ENCODE measurements around the gene MOB4.
"Not testable (repeated sequence)": the region's sequence is repeated elsewhere in the genome, so short reads cannot be mapped to it uniquely, and the experiment has no call there.

The MOB4 gene

DNA sequence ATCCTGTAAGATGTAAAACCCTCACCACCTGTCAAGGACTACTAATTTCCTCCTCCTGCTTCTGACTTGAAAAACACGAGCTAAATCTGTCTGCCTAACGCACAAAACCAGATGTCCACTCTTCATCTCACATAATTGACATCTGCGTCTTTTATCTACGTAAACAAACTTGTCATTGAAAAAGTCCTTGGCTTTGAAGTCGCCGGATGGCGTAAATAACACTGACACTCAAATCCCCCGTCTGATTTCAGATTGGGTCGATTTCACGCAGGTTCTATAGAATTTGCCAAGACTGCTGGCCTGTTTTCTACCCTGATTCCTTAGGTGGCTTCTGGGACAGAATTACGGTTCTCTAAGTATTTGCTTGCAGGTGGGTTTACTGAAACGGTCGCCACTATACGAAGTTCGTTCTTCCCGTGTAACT is 539 bp upstream of the MOB4 start:
- DNase-seq = no peak

DNA sequence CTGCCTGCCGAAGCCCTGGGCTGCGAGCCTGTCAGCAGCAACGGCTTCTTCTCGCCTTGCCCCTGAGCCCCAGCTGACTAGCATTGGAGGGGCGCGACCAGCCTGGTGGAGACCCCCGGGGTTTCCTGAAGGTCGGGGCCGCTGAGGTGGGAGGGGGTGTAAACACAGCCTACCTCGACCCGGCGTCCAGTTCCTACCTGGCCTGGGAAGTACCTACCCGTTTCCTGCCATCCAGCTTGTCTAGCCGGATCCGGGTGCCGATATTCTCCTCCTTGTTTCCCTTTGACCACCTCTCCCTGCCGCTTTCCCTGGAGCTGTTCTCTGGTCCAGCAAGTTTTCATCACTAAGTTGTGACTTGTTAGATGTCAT is 511 bp downstream of the MOB4 start:
- peak; percentile 26 for DNase-seq

DNA sequence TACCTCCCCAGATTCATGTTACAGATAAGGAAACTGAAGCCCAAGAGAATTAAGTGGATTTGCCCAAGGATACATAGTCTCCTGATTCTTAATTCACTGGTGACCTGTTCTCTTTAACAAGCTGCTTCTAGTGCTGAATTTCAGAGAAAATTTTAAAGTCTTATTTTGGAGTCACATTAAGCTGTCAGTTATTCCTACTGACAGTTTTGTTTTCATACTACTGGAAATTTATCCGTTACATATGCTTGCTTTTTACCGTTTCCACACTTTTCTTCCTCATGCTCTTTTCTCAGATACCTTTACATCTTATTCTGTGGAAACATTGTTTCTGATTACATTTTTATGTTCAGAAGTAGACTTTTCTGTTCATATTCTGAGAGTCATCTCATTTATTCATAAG is 1.3 kb downstream of the MOB4 start:
- DNase-seq = no peak

DNA sequence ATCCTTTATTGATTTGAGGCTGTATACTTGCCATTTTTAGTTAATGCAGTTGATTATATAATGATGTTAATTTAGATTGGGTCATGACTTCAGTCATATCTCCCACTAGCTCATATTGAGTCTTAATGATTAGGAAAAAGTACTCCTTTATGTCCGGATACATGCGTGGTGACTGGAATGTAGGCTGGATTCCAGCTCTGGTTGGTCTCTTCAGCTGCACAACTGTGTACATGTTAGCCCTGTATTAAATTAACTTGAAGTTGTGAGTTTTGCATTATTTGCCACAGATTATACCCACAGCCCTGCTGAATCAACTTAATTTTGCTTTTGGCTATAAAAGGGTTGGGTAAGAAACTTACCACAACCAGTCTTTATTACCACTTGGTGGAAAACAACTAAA is 22.5 kb downstream of the MOB4 start:
- DNase-seq = peak; percentile 11

DNA sequence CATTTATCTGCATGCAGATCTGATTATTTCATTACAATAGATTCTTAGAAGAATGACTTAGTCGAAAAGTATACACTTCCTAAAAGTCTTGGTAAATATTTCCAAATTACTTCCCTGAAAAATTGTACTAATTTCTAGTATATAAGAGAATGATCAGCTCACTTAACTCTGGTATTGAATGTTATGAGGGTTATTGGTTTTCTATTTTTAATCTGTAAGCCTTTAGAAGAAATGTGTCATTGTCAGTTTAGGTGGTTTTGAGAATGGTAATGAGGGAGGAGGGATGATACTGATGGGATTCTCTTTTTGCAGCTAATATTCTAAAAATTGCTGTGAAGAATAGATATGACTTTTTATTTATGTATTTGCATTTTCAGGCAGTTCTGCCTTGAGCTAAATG is 23.9 kb downstream of the MOB4 start:
- no peak for DNase-seq

DNA sequence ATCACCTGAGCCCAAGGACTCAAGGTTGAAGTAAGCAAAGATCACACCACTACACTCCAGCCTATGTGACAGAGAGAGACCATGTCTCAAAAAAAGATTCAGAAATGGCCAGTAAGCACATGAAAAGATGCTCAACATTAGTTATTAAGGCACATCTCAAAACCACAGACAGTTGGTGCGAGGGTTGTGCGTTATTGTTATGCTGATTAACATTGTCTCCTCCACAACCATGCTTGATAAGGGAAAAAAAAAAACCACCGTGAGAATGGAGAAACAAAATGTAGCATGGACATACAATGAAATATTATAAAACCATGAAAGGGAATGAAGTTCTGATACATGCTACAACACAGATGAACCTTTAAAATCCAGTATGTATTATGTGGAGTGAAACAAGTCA is 27.3 kb downstream of the MOB4 start:
- no peak for DNase-seq

DNA sequence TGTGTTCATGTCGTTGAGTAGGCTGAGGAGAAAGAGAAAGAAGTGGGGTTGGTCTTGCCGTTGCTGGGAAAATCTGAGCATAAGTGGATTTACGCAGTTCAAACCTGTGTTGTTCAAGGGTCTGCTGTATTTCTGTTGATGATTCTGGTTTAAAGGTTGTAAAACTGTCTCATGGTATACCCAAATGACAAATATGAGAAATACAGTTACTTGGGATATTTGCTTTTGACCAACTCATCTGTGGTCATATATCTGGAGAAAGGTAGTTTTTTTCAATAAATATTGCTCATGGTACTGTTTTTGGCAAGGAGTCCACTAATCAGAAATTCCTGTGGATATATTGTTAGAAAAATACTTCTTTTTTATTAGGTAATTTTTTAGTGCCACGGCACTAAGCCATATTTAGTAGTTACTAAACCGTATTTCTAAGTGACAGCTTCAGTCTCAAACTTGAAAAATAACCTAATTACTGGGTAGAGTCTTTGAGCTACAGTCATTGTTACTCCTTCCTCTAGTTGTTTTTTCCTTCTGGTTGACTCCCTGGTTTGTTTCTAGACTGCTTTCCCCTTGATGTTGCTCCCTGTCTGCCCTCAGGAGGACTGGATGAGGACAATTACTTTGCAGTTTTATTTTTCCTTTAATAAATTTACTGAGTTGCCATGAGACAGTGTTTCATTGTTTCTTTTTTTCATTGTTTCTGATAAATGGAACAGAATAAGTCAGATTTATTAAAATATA is 31.5 kb downstream of the MOB4 start:
- DNase-seq = no peak

DNA sequence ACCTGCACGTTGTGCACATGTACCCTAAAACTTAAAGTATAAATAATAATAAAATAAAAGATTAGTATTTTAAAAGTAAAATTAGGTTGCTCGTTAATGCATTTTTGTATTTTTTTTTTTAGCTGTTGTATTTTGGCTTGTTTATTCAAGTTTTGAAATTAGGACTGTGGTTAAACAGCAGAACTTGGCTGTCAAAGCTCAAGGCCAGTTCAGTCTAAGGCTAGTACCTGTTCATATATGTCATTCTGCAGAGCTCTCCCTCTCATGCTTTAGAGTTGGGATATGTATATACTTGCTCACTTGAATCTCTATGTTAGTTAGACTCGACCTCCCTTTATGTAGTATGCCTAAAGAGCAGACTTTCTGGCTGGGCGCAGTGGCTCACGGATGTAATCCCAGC is 32.7 kb downstream of the MOB4 start:
- no peak for DNase-seq

DNA sequence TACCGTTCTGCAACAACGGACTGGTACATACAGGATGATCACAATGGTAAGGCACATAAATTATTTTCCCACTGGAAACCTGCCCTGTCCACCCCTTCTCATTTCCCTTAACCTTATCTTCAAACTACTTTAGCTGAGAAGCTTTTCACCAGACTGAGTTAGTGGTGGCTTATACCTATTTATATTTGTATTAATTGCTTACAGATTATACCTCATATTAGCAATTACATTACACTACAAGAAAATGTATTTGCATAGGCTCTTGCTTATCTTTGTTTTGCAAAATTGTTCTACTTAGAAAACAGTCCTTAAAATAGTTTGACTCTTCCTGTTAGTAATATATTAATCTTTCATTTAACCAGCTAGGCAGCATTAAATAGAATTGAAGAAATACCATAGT is 35.4 kb downstream of the MOB4 start:
- not testable (repeated sequence) for DNase-seq

DNA sequence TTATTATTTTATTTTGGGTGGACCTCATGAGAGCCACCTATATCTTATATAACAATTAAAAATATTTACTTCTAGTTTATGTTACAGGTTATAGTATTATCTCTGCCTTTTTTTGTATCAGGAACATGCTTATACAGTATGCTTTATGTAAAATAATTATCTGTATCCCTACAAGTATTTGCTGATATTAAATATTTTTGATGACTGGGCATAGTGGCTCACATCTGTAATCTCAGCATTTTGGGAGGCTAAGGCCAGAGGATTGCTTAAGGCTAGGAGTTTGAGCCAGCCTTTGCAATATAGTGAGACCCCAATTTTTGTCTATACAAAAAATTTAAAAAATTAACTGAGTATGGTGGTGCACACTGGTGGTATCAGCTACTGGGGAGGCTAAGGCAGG is 39.6 kb downstream of the MOB4 start:
- DNase-seq = no peak

DNA sequence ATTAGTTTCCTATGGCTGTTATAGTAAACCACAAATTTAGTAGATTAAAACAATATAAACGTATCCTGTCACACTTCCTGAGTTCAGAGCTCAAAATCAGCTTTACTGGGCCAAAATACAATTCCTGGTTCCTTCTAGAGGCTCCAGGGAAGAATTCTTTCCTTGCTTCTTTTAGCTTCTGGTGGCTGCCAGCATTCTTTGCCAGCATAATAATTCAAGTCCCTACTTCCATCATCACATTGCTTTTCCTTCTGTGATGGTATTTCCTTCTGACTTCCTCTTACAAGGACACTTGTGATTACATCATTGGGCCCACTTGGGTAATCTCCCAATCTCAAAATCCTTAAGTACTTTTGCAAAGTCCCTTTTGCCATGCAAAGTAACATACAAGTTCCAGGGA is 40.6 kb downstream of the MOB4 start:
- peak; percentile 36 for DNase-seq

DNA sequence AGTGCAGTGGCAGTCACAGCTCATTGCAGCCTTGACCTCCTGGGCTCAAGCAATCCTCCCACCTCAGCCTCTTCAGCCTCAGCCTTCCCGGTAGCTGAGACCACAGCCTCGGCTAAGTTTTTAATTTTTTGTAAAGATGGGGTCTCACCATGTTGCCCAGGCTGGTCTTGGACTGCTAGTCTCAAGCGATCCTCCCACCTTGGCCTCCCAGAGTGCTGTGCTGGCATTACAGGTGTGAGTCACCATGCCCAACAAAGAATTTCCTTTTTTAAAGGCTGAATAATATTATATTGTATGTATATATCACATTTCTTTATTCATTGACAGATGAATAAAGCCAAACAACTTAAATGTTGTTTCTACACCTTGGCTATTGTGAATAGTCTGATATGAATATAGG is 42.5 kb downstream of the MOB4 start:
- DNase-seq = no peak

DNA sequence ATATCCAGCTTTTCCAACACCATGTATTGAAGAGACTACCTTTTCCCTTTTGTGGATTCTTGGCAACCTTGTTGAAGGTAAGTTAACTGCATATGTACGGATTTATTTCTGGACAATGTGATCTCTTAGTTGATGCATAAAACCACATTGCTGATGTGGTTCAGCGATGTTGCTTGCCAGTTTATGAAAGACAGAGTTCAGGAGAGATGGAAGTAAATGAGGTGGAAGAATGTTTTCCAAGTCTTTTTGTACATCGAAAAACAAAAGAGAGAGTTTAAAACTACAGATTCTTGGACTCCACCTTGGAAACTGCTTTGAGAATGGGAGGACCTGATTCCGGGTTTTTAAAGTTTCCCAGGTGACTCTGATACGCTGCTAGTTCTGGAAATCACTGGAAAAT is 43.8 kb downstream of the MOB4 start:
- no peak for DNase-seq

DNA sequence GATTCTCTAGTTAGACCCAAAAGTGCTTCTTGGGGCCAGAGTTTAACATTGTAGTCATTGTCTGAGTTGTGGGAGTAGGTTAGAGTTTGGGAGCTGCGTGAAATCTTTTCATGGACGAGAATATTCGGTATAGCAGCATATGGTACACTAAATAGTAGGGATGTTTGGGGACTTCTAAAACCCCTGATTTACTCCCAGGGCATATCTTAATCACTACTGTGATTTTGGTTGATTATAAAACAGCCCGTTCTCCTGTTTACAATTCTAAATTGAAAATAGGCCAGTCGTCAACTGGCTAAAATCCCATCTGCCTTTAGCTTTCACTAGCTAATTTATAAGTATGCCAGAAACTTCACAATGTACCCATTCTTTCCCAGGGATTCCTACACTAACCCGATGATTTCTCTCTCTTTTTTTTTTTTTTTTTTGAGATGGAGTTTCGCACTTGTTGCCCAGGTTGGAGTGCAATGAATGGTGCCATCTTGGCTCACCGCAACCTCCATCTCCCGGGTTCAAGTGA is 44.3 kb downstream of the MOB4 start:
- no peak for DNase-seq

DNA sequence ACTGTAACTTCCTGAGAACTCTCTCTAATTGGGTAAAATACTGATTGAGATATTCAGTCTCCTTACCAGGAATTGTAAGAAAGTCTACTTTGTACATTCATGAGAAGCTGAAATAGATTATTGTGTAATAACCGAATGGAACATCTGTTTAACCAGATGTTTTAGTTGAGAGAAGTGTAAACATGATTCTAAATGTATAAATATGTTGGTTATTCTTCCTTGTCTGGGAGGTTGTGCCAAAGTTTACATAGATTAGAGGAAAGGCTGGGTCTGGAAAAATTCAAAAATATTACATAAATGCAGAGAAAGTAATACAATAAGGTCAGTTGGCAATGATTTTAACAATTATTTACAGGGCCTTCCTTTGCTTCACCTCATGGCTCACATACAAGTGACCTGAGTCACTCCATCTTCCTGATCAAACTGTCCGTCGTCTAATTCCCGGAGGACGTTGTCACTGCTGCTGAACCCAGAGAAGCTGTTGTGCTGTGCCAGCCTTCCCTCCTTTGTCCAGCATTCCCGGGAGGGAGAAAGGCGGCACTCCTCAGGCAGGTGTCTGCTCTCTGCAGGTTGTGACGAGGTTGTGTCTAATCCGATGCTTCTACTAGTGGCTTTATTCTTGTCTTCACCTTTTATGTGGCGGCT is 55.9 kb downstream of the MOB4 start:
- DNase-seq = peak; percentile 47

DNA sequence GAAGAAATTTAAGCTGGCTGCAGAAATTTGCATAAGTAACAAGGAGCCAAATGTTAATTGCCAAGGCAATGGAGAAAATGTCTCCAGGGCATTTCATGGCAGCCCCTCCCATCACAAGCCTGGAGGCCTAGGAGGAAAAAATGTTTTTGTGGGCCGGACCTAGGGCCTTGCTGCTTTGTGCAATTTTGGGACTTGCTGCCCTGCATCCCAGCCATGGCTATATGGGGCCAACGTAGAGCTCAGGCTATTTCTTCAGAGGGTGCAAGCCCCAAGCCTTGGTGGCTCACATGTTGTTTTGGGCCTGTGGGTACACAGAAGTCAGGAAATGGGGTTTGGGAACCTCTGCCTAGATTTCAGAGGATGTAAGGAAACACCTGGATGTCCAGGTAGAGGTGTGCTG is 57.7 kb downstream of the MOB4 start:
- DNase-seq = no peak

DNA sequence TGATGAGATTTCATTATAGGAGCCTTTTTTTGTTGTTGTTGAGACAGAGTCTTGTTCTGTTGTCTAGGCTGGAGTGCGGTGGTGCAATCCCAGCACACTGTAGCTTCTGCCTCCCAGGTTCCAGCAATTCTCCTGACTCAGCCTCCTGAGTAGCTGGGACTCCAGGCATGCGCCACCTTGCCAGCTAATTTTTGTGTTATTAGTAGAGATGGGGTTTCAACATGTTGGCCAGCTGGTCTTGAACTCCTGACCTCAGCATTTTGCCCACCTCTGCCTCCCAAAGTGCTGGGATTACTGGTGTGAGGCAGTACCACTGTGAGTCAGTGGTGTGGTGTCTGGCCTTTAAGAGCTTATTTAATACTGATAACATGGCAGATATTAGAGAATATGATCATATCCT is 60.1 kb downstream of the MOB4 start:
- peak; percentile 23 for DNase-seq

DNA sequence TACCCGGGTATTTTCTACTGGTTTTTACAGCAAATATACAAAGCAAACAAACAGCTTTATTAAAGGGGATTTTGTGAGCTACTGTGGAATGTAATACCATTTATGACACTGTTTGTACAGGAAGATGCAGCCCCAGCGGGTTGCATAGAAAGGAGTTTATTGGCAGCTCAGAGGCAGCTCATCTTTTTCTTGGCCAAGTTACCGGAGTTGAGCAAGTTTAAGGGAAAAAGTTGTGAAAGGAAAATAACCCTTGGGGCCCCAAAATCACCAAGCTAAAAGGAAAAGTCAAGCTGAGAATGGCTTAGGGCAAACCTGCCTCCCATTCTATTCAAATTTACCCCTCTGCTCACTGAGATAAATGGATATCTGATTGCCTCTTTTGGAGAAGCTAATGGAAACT is 60.8 kb downstream of the MOB4 start:
- DNase-seq = peak; percentile 39

DNA sequence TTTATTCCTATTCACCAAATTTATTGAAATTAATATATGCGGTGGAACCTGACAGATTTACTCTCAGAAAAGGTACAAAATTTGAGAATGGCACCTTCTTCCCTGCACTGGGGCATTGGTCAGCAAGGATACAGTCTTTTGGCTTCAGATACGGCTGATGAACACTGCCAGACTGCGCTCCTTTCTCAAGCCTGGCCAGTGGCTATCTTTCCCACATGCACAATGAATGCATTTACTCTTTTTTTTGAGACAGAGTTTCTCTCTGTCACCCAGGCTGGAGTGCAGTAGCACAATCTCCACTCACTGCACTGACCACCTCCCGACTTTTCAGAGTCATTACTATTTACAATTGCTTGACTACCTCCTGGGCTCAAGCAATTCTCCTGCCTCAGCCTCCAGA is 61.6 kb downstream of the MOB4 start:
- no peak for DNase-seq

DNA sequence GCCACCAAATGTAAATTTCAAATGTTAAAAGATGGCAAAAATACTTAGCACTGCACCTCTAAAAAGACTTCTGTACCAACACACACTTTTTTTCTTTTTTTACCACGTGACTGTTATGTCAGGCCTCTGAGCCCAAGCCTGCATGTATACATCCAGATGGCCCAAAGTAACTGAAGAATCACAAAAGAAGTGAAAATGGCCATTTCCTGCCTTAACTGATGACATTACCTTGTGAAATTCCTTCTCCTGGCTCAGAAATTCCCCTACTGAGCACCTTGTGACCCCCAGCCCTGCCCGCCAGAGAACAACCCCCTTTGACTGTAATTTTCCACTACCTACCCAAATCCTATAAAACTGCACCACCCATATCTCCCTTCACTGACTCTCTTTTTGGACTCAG is 62.4 kb downstream of the MOB4 start:
- DNase-seq = not testable (repeated sequence)

DNA sequence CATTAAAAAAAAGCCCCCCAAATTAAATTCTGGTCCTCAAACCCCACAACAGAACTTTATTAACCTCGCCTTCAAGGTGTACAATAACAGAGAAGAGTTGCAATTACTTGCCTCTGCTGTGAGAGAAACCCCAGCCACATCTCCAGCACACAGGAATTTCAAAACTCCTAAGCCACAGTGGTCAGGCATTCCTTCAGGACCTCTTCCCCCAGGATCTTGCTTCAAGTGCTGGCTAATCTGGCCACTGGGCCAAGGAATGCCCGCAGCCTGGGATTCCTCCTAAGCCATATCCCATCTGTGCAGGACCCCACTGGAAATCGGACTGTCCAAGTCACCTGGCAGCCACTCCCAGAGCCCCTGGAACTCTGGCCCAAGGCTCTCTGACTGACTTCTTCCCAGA is 64.3 kb downstream of the MOB4 start:
- DNase-seq = not testable (repeated sequence)

DNA sequence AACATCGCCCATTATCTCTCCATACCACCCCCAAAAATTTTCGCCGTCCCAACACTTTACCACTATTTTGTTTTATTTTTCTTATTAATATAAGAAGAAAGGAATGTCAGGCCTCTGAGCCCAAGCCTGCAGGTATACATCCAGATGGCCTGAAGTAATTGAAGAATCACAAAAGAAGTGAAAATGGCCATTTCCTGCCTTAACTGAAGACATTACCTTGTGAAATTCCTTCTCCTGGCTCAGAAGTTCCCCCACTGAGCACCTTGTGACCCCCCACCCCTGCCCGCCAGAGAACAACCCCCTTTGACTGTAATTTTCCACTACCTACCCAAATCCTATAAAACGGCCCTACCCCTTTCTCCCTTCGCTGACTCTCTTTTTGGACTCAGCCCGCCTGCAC is 71.4 kb downstream of the MOB4 start:
- DNase-seq = not testable (repeated sequence)

DNA sequence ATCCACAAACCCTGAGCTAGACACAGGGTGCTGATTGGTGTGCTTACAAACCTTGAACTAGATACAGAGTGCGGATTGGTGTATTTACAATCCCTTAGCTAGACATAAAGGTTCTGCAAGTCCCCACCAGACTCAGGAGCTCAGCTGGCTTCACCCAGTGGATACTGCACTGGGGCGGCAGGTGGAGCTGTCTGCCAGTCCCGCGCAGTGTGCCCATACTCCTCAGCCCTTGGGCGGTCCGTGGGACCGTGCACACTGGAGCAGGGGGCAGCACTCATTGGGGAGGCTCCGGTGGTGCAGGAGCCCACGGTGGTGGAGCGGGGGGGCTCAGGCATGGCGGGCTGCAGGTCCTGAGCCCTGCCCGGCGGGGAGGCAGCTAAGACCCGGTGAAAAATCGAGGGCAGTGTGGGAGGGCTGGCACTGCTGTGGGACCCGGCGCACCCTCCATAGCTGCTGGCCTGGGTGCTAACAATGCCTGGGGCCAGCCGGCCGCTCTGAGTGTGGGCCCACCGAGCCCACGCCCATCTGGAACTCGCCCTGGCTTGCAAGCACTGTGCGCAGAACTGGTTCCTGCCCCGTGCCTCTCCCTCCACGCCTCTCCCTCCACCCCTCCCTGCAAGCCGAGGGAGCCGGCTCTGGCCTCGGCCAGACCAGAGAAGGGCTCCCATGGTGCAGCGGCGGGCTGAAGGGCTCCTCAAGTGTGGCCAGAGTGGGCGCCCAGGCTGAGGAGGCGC is 75.6 kb downstream of the MOB4 start:
- DNase-seq = no peak

DNA sequence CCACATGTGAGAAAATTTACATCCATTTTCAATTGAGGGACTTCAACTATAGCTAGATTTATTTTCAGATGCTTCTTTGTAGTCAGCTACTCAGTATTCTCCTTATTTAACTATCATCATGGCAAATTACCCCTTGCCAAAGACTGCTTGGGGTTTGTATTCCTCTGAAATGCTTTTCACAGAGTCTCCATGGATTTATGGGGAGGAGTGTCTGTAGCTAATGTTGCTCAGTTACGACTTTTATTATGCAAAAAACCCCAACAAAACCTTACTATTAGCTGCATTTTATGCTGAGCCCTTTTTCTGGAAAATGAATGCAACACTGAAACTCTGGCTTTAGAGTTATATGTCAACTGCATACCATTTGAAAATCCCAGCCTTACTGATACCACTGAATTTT is 80.9 kb downstream of the MOB4 start:
- DNase-seq = no peak
